ENCODE data around the gene RIPOR3.

The RIPOR3 gene

DNA sequence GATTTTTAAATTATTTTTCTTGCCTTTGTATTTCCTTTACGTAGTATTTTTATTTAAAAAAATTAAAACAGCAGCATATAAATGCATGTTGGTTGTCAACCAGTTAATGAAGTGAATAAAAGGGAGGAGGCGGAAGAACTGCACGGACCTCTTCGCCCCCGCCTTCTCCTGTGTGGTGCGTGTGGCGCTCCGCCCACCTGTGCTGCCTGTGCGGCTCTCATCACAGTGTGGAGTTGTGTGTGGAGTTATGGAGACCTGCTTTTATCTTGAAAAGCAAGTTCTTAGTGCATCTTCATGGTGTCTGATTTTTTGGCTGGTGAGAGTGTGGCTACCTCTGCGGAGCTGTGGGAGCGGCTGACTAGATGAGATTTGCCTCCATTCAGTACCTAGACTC is 122.8 kb downstream of the RIPOR3 start:
- no peak for DNase-seq

DNA sequence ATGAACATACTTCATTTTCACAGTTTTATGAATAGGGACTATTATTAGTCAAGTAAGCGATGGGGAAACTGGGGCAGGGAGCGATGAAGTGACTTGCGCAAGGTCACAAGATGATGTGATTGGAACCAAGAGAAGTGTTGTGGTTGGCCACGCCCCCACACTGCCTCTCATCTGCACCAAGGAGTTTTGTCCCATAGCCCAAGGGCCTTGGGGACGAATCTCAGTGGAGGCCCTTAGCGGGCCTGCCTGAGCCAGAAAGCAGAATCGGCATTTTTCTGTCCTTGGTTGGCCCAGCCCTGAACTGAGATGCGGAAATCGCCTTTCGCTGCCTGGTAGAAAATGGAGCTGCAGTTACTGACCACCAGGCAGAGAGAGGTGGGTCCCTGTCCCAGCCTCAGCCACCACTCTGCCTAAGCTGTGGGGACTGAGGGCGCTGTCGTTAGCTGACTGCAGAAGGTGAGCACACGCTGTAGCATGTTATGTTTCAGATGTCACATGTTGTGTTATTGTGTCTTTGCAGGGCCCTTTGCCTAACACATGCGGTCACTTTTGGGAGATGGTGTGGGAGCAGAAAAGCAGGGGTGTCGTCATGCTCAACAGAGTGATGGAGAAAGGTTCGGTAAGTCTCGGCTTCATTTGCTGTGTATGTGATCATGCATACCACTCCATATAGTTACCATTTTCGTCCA is 123.3 kb downstream of the RIPOR3 start:
- no peak for DNase-seq

DNA sequence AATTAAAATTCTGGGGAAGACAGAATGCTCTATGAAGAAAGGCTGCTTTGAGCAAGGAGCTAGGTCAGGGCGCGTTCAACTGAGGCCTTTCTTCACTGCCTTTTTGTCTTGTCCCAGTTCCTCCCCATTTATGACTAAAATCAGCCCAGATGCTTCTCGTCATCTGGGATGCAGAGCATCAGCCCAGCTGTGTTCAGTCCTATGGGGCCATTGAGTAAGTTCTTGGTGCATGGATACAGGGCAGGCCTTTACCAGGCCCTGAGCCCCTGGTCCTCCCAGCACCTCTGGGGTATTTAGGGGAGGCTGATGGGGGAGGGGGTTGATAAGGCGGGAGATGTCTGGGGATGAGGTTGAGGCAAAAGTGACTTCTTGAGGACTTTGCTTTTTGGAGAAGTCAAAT is 125.5 kb downstream of the RIPOR3 start:
- no peak for DNase-seq

DNA sequence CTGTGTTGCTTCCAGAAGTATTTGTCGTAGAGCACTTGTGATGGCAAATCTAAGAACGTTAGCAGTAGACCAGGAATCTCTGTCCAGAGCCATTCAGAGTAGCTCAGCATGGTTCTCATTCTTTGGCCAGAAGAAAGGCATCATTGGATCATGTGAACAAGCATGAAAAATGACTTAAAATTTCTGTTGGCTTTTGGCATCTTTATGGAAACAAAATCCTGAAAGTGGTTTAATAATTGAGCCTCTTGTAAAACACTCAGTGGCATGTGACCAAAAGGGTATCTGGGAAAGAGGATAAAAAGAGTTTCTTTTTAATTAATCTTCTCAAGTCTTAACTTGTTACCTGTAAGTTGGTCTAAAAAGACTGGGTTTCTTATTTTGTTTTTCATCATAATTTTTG is 126.0 kb downstream of the RIPOR3 start:
- DNase-seq: no peak

DNA sequence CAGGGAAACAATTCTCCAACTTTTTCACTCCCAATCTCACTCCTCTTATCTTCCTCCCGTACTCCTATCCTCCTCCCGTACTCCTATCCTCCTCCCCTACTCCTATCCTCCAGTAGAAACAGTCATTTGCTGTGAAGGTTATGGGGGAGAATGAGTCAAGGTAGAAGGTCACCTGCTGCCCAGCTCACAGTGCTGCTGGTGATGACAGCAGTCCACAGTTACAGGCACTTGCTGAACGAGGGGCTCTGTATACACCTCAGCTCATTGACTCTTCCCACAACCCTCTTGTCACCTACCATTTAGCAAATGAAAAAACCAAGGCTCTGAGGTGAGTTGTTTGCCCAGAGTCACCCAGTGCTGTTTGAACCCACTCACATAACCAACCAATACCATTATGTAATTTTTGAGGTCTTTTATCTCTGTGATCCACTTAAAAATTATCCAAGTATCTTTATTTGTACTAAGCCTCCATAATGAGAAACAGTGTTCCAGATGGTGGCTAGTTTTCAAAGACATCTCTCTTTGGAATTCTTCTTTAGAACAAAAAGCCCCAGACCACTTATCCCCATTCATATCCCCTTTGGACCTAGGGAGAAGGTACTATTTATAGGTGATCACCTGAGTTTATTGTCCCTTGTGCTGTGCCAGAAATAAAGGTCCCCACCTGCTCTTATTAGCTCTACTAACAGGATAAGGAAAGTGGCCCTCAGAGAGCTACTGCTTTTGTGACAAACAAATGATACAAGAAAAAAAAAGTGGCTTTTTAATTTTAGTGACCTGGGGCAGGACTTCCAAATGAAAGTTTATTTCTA is 128.0 kb downstream of the RIPOR3 start:
- DNase-seq: no peak

DNA sequence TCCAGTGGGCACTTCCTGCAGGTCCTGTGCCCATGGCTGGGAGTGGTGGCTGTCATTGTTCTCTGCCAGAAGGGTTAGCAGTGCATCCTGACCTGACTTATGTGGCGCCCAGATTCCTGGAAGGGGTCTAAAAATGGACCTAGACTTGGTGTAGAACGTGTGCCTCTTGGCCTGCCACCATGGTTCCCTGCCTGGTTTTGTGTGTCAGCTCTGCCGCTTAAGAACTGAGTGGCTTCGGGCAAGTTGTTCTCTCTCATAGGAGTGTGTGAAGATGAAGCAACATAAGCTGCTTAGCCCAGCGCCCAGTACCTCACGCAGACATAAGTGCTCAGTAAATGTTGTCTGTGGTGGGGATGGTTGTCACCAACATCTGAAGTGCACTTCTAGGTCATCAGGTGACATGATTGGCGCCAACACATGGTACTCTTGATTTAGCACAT is 129.1 kb downstream of the RIPOR3 start:
- DNase-seq: no peak

DNA sequence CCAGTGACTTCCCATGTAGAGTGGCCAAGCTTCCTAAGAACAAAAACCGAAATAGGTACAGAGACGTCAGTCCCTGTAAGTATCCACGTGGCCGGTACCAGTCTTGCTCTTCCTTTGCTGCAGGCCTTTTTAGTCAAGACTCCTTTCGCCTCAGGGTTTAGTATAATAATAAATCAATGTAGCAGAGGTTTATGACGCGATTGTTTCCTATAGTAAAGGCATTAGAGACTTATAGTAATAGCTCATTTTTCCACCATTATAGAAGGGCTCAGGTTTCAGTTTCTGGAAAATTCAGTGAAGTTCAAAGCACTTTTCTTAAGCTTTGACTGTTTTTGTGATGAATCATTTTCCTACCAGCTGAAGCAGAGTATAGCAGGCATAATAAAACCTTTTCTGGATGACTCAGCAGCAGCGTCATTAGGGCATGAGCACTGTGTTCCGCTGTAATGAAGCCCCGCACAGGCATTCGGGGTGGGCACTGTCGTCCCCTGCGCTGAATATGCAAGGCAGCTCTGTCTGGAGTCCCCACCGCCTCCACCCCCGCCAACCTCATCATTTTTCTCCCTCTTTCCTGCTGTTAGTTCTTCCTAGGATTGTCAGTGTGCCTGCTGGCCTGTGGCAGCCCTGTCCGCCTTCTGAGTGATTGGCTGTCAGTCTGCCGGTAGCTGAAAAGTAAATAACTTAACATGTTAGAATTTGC is 129.8 kb downstream of the RIPOR3 start:
- no peak for DNase-seq

DNA sequence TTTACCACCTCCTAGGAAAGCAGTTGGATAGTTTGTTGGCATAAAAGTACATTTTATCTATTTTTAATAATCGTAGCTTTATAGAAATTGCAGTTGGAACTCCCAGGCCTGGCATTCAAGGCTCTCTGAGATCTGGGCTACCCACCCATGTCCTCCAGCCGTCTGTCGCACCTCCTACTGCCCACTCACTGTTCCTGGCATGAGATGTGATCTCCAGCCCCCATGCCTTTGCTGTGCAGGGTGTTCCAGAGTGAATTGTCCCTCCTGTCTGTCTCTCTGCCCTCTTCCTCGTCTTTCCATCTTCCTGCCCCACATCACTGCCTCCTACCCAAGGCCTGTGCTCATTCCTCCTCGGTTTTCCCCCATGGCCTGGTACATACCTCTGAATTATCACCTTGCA is 130.5 kb downstream of the RIPOR3 start:
- DNase-seq: no peak

DNA sequence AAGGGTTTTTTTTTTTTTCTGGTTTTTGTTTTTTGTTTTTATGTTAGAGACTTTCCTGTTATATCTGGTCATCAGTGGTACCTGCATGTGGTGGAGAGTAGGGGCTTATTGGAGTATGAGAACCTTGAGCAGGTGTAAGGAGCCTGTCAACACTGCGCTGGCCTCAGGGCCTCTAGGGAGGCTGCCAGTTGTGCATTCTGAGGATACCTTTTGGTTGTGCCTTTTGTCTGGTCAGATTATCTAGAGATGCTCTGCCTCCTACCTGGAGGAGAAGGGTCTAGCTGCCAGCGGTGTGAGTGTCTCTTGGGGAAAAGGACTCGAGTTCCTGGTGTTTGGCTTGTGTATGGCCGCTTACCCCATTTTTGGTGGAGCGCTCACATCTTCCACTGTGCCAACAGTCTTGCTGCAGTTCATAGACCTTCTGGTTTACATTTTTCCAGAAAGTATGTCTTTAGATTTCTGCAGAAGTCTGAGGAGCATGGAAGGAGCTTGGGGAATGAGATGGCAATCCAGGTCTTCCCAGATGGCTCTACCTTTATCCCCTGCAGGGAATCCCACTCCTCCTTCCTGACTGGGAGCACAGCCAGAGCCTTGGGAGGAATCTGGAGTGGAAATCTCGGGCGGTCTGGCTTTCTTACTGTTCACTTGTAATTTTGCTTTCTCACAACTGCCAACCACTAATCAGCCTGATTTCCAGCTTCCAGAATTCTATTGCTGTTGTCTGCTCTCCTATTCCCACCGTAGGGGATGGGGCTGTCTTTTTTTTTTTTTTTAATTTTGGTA is 131.3 kb downstream of the RIPOR3 start:
- no peak for DNase-seq

DNA sequence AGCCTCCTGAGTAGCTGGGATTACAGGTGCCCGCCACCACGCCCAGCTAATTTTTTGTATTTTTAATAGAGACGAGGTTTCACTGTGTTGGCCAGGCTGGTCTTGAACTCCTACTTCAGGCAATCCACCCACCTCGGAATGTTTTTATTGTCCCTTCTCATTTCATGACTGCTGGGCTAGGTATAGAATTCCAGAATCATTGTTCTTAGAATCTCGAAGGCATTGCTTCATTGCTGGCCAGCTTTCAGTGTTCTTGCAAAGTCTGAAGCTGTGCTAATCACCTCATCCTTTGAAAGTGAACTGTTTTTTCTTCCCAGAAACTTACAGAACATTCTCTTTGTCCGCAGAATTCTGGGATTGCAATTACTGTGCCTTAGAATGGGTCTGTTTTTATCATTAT is 132.2 kb downstream of the RIPOR3 start:
- no peak for DNase-seq

DNA sequence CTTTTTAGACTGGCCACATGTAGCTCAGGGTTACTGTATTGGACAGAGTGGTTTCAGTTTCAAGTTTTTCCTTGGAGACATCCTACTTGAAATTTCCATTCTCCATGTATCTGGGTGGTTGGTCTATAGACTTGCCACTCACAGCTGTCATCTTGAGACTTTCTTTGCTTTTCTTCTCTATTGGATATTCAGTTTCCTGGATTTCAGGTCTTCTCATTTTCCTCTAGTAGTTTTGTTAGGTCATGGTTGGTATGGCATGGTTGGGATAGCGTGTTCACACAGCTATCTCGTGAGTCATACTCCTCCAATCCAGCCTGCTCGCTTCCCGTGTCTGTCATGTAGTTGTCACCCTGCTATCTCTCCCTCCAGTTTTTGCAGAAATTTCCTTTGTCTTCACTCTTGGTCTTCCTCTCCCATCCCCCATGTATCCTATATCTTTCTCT is 132.8 kb downstream of the RIPOR3 start:
- no peak for DNase-seq

DNA sequence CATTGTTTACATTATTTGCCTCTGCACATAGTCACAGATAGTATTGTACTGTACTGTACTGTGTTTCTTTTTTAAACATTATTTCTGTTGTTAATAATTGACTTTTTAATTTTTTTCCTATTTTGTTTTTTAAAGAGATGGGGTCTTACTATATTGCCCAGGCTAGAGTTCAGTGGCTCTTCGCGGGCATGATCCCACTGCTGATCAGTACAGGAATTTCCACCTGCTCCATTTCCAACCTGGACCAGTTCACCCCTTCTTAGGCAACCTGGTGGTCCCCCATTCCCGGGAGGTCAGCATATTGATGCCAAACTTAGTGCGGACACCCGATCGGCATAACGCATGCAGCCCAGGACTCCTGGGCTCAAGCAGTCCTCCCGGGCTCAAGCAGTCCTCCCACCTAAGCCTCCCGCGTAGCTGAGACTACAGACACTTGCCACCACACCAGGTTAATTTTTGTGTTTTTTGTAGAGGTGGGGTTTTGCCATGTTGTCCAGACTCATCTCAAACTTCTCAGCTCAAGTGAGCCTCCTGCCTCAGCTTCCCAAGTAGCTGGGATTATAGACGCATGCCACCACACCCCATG is 133.7 kb downstream of the RIPOR3 start:
- DNase-seq: no peak

DNA sequence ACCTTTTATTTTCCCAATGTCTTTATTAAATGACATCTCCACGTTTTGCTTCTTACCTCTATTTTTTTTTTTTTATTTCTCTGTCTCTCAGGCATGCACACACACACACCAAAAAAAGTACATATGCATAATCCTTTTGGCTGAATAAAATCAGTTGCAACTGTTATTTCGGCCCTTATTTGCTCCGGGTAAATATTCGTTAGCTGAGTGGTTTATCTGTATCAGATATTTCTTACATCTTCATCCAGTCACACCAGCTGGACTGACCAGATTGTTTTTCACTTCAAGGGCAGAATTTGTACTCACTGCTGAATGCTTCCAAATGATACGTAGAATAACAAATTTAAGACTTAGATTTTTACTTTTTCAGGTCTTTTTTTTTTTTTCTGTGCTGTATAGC is 135.7 kb downstream of the RIPOR3 start:
- no peak for DNase-seq

DNA sequence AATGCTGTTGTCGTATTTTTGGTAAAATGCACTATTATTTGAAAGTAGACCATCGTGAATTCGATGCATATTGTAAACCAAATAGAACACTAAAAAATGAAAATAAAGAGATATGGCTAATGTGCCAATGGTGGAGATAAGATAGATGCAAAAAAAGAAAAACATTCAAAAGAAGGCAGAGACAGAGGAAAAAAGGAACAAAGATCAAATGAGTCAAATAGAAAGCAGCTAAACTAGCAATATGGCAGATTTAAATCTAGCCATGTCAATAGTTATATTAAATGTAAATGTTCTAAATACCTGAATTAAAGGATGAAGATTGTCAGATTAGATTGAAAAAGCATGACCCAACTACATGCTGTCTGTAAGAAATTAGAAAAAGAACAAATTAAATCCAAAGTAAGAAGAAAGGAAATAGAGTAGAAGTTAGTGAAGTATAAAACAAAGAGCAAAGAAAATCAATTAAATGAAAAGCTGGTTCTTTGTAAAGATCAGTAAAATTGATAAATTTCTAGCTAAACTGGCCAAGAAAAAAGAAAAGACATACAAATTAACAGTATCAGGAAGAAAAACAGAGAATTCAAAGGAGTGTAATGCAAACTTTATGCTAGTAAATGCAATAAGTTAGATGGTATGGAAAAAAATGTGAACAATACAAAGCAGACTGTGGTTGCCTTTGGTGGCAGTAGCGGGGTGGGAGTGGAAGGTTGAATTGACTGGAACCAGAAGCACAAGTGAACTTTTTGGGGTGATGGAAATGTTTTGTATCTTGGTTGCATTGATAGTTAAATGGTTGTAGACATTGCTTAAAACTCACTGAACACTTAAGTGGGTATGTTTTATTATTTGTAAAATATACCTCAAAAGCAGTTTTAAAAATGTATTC is 136.4 kb downstream of the RIPOR3 start:
- DNase-seq: no peak

DNA sequence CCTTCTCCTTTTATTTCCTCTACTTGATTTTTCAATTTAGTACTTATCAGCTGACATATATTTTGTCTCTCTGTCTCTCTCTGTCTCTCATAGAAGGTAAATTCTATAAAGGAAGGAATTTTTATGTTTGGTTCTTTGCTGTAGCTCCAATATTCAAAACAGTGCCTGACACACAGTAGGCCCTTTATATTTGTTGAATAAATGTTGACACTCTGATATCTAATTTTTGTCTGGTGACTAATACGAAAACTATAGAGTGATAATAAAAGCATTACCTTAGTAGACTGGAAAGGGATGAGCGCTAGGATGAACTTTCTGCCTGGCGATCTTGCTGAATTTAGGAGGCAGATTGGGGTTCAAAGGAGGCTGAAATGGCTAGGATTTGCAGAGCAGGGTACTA is 138.4 kb downstream of the RIPOR3 start:
- DNase-seq: no peak

DNA sequence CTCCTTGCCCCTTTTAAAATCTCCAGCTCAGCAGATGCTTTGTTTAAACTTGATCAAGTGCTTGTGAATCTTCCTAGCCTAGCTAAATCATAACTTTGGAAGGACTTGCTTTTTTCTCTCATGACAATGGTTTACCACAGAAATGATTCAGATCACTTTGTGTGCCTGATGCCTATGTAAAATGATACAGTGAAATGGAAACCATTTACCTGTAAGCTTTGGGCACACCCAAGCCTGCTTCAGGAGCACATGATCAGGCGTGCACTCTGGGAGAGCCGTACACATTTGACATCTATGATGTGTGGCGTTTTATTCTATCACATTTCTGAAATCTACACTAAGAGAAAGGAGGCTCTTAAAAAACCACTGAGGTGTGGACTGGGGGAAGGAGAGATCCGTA is 140.1 kb downstream of the RIPOR3 start:
- DNase-seq: no peak

DNA sequence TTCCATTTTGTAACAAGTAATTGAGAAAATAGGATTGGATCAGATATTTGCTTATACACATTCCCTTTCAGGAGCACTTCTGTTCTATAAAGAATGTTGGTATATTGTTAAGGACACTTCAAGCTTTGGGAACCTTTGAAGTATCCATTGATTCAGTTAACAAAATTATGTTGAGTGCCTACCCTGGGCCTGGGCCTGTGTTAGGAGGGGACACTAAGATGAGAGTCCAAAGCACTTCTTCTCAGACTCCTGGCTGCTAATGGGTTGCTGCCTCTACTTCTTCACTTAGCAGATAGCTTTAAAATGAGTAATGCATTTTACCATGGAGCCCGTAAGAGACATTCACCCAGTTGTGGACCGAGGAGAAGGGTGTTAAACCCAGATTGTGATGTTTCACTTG is 140.8 kb downstream of the RIPOR3 start:
- no peak for DNase-seq

DNA sequence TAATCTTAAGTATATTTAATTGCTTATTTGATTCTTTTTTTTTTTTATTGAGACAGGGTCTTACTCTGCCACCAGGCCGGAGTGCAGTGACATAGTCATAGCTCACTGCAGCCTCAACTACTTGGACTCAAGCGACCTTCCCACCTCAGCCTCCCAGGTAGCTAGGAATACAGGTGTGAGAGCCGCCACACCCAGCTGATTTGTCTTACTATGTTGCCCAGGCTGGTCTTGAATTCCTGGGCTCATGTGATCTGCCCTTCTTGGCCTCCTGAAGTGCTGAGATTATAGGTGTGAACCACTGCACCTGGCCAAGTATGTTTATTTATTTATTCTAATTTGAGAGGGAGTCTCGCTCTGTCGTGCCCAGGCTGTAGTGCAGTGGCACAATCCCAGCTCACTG is 142.9 kb downstream of the RIPOR3 start:
- no peak for DNase-seq

DNA sequence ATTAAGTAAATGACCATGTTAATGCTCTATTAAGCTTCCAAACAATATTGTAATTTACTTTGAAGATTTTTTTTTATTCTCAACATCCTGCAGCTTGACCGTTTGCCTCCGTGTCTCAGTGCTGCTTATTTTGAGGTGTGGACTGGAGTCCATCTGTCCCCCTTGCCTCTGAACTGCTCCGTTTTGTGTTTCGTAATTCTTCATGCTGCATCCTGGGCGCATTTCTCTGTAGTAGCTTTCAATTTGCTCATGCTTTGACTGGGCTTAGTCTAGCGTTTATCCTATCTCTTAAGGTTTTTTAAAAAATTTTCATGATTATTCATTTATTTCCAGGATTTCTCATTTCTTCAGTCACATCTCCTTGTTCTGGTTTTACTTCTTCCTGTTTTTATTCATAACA is 143.4 kb downstream of the RIPOR3 start:
- DNase-seq: no peak

DNA sequence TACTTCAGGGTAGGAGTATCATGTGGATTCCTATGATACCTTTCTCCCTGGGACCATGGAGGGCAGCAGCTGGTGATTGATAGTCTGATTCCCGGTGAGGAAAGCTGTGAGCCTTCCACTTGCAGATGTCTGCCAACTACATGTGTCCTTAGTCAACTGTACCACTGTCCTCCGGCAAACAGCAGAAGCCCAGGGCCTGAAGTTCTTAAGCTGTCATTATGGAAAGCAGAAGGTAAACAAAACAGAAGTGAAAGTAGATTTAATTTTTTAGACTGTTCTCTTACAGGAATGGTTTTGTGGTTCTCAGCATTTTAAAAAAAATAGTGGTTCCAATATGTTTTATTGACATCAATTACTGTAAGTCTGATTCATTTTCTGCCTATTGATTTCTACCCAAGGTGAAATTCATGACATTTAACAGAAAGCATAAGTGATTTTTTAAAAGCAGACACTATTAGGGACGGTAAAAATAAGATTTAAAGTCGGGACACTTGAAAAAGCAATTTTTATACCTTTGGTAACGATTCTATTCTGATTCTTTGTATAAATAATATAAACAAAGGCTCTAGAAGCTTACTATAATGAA is 144.5 kb downstream of the RIPOR3 start:
- DNase-seq: no peak

DNA sequence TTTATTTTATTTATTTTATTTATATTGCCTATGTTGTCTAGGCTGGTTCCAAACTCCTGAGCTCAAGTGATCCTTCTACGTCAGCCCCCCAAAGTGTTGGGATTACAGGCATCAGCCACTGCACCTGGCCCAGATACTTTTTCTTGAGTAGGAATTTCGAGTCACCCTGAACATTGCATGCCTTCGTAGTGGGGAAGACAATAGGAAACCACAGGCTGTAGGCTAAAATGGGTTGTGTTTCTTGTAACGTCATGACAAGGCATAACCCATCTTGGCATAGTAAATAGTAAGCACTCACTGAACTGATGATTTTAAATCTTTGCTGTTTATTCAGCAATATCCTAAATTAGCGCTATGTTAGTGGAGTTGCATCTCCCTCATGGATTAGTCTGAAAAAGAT is 146.2 kb downstream of the RIPOR3 start:
- DNase-seq: no peak
